Thyroid gland (tissue), 4 donors: ENCODE results near the gene MYH1. TPM values are rescaled to one million over a fixed set of nuclear protein-coding genes. Genes with fewer than 3 reads are reported as not detected.

Experiments used
- DNase-seq, 2 donors: peaks; one replicate each; pipeline ENCODE4 v3.0.0-alpha.2; 2019
- H3K27ac ChIP-seq, 3 donors: fragments of 200-600 bp; sonication (generic); 1 replicate in 2 of 3; 2 replicates in 1 of 3; pipeline ENCODE4 v1.5.1; 2016 to 2019; ENCODE audit warnings: mild to moderate bottlenecking in 1 of 3, moderate library complexity in 1 of 3
- H3K27me3 ChIP-seq: fragments of 200-600 bp; sonication (generic); one replicate; pipeline ENCODE4 v1.5.1; 2019
- H3K36me3 ChIP-seq, 2 donors: fragments of 200-600 bp; sonication (generic); one replicate each; pipeline ENCODE4 v1.5.1; 2016 to 2019
- H3K4me1 ChIP-seq, 2 donors: fragments of 200-600 bp; sonication (generic); one replicate each; pipeline ENCODE4 v1.5.1; 2017 to 2019
- H3K4me3 ChIP-seq, 3 donors: fragments of 200-600 bp; sonication (generic); replicated peaks in 1 of 3; 1 replicate in 2 of 3; 2 replicates in 1 of 3; pipeline ENCODE4 v1.5.1; 2016; ENCODE audit warnings: mild to moderate bottlenecking in 1 of 3
- H3K9me3 ChIP-seq: fragments of 200-600 bp; sonication (generic); one replicate; pipeline ENCODE4 v1.5.1; 2017
- CTCF ChIP-seq, 6 experiments: fragments of 200-600 bp in 3 of 6; fragments of 450-650 bp in 3 of 6; sonication (generic) in 3 of 6; IDR thresholded peaks; one replicate each; pipeline ENCODE4 v1.5.1; 2016 to 2019; ENCODE audit warnings: antibody characterized with exemption in 6 of 6, mild to moderate bottlenecking in 2 of 6, inconsistent platforms in 1 of 6, moderate library complexity in 1 of 6
- POLR2A ChIP-seq, 2 donors: fragments of 450-650 bp; IDR thresholded peaks; one replicate each; pipeline ENCODE4 v1.6.1; 2017; ENCODE audit warnings: antibody characterized with exemption in 2 of 2, mild to moderate bottlenecking in 2 of 2, moderate library complexity in 1 of 2
- WGBS, 2 donors: methylation state at CpG; one replicate each; pipeline ENCODE4 v1.1.5; 2017; 5-methylcytosine and 5-hydroxymethylcytosine counted together
- intact Hi-C: fragments of 100-400 bp; cut with DNase I; formaldehyde crosslinking; loops from one replicate; pipeline ENCODE4 v1.15.1; 2023
- total RNA-seq, 4 donors: library from RNA; depleted of rRNA; stranded (reverse); fragments of >200 nt; gene quantifications; one replicate each; pipeline ENCODE4 v1.2.3, GENCODE V29; 2016

Gene MYH1
- total RNA-seq, 4 donors from 2014 or later: under 0.01 TPM; not detected in 3

GRCh38 chr17:10532026-10532425 is 13.7 kb upstream of the MYH1 start:
- Histone ChIP-seq H3K9me3 (no peaks in the 10 kb centered on the region), H3K4me3 (no peak overlapping the region), H3K27ac (no peak overlapping the region), H3K27me3 (no peaks in the 10 kb centered on the region), H3K36me3 (no peaks in the 10 kb centered on the region), H3K4me1 (no peaks in the 10 kb centered on the region)
- DNase-seq: no peak
- WGBS, 2 donors: 65 to 68% methylated on average over 1 of the region's 1 CpG
- TF ChIP-seq POLR2A (IDR thresholded peaks at IDR 0.05) (no peak), CTCF (IDR thresholded peaks at IDR 0.05) (no peak)
- intact Hi-C loops: no loop called here

- no peaks in the 10 kb centered on the region for H3K36me3 ChIP-seq
- DNase-seq: no peak
- H3K27ac ChIP-seq: no peak overlapping the region
- H3K4me1 ChIP-seq: no peaks in the 10 kb centered on the region
- H3K9me3 ChIP-seq: no peaks in the 10 kb centered on the region
- H3K27me3 ChIP-seq: no peaks in the 10 kb centered on the region
- intact Hi-C loops: no loop called here
- TF ChIP-seq CTCF (IDR thresholded peaks at IDR 0.05): no peak
- TF ChIP-seq POLR2A (IDR thresholded peaks at IDR 0.05): no peak
- no peak overlapping the region for H3K4me3 ChIP-seq
- WGBS, 2 donors: 78% methylated on average over 6 of the region's 6 CpGs
These were observed 9.1 kb upstream of the MYH1 start for GRCh38 chr17:10527419-10527818.

GRCh38 chr17:10526517-10526916 is 8.2 kb upstream of the MYH1 start:
- TF ChIP-seq CTCF (IDR thresholded peaks at IDR 0.05) (no peak), POLR2A (IDR thresholded peaks at IDR 0.05) (no peak)
- no peak overlapping the region for H3K4me3 ChIP-seq
- H3K27ac ChIP-seq: no peak overlapping the region
- intact Hi-C loops: no loop called here
- DNase-seq: no peak
- WGBS, 2 donors: 88 to 94% methylated on average over 11 of the region's 11 CpGs
- H3K36me3 ChIP-seq: no peaks in the 10 kb centered on the region
- H3K9me3 ChIP-seq: no peaks in the 10 kb centered on the region
- H3K4me1 ChIP-seq: no peaks in the 10 kb centered on the region
- no peaks in the 10 kb centered on the region for H3K27me3 ChIP-seq

GRCh38 chr17:10523064-10523463 is 4.7 kb upstream of the MYH1 start:
- Histone ChIP-seq H3K36me3 (no peaks in the 10 kb centered on the region), H3K27me3 (no peaks in the 10 kb centered on the region), H3K27ac (no peak overlapping the region), H3K9me3 (no peaks in the 10 kb centered on the region), H3K4me3 (no peak overlapping the region), H3K4me1 (no peaks in the 10 kb centered on the region)
- DNase-seq: no peak
- TF ChIP-seq POLR2A (IDR thresholded peaks at IDR 0.05) (no peak), CTCF (IDR thresholded peaks at IDR 0.05) (no peak)
- intact Hi-C loops: no loop called here
- 90 to 91% methylated on average over 7 of the region's 7 CpGs for WGBS, 2 donors

GRCh38 chr17:10521949-10522348 is 3.6 kb upstream of the MYH1 start:
- no peak for DNase-seq
- Histone ChIP-seq H3K4me3 (no peak overlapping the region), H3K36me3 (no peaks in the 10 kb centered on the region), H3K27me3 (no peaks in the 10 kb centered on the region), H3K4me1 (no peaks in the 10 kb centered on the region), H3K27ac (no peak overlapping the region), H3K9me3 (no peaks in the 10 kb centered on the region)
- TF ChIP-seq POLR2A (IDR thresholded peaks at IDR 0.05) (no peak), CTCF (IDR thresholded peaks at IDR 0.05) (no peak)
- intact Hi-C loops: no loop called here
